GM15510 (cell line): ENCODE data around the gene KCNA1.

Experiments used
- POLR2A ChIP-seq: IDR thresholded peaks from 3 replicates; pipeline ENCODE4 v1.6.1; 2011; ENCODE audit warnings: borderline replicate concordance; ENCODE audit not compliant: insufficient read length; ENCODE audit errors: extremely low read depth

Gene KCNA1

DNA sequence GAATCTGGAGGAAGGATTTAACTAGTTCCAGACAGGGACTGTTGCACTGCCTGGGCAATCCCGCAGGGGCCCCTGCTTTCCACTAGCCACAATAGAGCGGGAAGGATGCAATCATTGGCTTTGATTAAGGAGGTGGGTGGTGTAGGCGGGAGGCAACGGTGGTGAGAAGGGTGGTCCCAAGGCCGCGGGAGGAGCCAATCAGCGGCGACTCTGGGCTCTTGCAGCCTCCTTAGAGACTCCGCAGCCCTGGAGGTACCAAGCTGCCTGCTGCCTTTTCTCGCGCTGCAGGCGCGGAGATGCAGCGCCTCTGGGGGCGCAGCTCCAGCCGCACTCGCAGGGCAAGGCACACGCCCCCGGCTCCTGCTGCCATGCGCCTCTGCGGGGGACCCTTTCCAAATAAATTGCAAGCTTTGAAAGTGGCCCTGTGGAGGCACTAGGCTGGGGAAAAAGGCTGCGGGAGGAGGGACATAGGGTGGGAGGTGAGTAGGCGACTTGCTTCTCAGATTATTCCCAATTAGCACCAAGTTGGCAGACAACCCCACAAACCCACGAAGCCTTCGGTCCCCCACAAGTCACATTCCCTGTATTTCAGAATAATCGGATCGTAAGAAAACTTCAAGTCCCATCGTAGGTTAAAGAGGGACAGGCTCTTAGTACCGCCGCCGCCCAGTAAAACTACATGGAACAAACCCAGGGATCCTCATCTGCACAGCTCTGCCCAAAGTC is 858 bp upstream of the KCNA1 start:
- TF ChIP-seq POLR2A = no peak

- TF ChIP-seq POLR2A = no peak
Measured at GRCh38 chr12:4909410-4909733, 333 bp upstream of the KCNA1 start.

- no peak for TF ChIP-seq POLR2A
Measured at GRCh38 chr12:4910502-4911315, 1.0 kb downstream of the KCNA1 start.

DNA sequence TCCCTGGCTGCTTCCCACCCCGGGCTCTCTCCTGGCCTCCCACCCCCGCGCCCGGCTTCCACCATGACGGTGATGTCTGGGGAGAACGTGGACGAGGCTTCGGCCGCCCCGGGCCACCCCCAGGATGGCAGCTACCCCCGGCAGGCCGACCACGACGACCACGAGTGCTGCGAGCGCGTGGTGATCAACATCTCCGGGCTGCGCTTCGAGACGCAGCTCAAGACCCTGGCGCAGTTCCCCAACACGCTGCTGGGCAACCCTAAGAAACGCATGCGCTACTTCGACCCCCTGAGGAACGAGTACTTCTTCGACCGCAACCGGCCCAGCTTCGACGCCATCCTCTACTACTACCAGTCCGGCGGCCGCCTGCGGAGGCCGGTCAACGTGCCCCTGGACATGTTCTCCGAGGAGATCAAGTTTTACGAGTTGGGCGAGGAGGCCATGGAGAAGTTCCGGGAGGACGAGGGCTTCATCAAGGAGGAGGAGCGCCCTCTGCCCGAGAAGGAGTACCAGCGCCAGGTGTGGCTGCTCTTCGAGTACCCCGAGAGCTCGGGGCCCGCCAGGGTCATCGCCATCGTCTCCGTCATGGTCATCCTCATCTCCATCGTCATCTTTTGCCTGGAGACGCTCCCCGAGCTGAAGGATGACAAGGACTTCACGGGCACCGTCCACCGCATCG is 1.8 kb downstream of the KCNA1 start:
- no peak for TF ChIP-seq POLR2A

GRCh38 chr12:4914720-4915119 is 5.0 kb downstream of the KCNA1 start:
- no peak for TF ChIP-seq POLR2A

DNA sequence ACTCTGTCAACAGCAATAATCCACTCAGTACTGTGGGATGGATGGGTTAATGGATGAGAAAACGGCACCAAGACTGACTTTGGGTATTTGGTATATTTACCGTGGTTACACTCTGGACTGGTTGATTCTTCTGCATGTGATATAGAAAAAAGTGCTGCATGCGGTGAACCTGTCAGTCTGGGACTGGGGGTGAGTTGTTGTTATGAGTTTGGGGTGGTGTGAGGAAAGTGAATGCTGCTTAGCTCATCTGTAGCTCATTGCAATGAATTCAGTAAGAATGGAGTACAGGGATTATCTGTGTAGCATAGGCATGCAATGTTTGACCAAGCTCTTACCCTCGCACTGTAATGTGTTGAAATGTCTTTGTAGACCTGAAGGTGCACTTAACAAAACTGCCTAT is 6.0 kb downstream of the KCNA1 start:
- no peak for TF ChIP-seq POLR2A

- no peak for TF ChIP-seq POLR2A
Measured at GRCh38 chr12:4918950-4919660, 9.4 kb downstream of the KCNA1 start.

- no peak for TF ChIP-seq POLR2A
Measured at GRCh38 chr12:4932576-4932975, 22.9 kb downstream of the KCNA1 start.

DNA sequence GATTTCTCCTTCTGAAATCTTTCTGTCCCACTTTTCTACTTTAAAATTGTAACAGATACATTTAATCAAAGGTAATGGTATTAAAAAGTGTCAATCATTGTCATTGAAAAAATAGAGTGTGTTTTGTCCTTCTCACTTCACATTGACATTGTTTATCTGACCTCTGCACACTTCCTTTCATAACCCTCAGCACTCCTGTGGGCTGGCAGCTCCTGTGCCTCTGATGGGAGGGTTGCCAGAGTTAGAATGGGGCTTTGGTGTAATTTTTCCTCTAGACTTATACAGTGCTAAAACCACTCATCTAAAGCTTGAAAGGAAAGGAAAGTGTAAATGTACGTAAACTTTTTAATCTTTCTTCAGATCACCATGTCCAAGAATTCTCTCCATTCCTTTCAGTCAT is 23.7 kb downstream of the KCNA1 start:
- TF ChIP-seq POLR2A = no peak

GRCh38 chr12:4934407-4935035 is 24.8 kb downstream of the KCNA1 start:
- no peak for TF ChIP-seq POLR2A

DNA sequence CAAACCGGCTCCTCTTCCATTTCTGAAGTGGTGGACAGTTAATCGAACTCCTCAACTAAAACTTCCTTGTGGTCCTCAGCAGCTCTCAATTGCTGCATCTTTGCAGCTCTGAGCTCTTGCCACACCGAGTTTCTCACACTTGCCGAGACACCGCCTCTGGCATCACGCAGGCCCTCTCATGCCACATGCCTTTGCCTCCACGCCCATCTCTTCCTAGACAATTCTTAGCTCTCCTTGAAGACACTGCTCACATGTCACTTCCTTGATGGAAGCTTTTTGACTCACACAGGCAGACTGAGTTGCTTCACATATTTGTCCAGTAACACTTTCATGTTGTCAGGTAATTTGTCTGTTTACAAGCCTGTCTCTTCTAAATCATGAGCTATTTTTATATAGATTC is 29.2 kb downstream of the KCNA1 start:
- no peak for TF ChIP-seq POLR2A

- TF ChIP-seq POLR2A = no peak
Measured at GRCh38 chr12:4939418-4940023, 29.8 kb downstream of the KCNA1 start.

DNA sequence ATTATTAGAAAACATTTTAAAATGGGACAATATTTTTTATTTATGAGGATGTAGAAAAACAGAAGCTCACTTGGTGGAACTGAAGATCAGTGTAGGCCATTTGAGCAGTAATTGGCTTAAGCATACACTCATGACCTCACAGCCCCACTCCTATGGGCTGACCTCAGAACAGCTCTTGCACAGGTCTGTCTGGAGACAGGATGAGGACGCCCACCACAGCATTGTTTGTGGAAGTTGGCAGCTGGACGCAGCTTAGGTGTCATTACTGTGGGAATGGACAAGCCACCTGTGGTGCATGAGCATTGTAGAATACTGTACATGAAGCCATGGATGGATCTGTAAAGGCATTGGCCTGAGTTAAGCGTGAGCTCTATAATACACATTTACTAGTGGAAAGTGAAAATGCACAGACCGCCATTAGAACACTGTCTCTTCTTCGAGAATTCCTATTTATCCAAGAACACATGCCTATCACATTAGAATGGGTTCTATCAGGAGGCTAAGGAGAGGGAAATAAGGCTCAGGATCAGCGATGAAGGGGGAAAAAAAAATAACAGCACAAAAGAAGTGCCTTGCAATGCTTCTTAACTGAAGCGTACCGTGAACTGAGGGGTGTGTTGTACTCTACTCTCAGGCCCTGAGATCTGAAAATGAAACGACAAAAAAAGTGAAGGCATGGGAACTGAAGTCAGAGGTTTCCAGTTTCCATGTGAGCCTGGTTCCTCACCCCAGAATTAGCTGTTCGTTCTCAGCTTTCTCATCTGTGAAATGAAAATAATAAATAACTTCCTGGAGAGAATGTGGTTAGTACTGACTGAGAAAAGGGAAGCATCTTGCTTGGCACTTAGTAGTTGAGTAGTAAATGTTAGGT is 33.6 kb downstream of the KCNA1 start:
- no peak for TF ChIP-seq POLR2A

GRCh38 chr12:4943938-4944284 is 34.2 kb downstream of the KCNA1 start:
- no peak for TF ChIP-seq POLR2A

DNA sequence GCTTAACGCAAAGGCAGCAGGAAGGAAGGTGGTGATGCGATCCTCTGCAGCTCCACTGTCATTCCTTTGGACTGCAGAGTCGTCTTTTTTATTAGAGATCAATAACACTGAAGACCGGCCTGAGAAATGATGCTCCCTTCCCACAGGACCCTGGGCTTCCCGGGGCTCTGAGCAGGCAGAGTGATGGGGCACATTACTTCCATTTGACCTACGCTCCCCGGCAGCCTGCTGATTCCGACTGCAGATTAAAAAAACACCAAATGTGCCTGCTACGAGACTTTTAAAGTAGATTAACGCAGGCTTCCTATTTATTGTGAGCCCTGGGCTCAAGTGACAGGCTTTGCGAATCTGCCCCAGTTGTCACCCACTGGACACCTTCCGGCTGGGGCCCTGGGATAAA is 37.5 kb downstream of the KCNA1 start:
- no peak for TF ChIP-seq POLR2A
